ENCODE measurements around the gene PPP1R9B. TPM values are rescaled to one million over a fixed set of nuclear protein-coding genes. Genes with fewer than 3 reads are reported as not detected.
A peak's percentile ranks its signal among the peaks of the same experiment; 100 is the strongest.

PPP1R9B gene, protein sequence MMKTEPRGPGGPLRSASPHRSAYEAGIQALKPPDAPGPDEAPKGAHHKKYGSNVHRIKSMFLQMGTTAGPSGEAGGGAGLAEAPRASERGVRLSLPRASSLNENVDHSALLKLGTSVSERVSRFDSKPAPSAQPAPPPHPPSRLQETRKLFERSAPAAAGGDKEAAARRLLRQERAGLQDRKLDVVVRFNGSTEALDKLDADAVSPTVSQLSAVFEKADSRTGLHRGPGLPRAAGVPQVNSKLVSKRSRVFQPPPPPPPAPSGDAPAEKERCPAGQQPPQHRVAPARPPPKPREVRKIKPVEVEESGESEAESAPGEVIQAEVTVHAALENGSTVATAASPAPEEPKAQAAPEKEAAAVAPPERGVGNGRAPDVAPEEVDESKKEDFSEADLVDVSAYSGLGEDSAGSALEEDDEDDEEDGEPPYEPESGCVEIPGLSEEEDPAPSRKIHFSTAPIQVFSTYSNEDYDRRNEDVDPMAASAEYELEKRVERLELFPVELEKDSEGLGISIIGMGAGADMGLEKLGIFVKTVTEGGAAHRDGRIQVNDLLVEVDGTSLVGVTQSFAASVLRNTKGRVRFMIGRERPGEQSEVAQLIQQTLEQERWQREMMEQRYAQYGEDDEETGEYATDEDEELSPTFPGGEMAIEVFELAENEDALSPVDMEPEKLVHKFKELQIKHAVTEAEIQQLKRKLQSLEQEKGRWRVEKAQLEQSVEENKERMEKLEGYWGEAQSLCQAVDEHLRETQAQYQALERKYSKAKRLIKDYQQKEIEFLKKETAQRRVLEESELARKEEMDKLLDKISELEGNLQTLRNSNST
- 69.4 and 70.1 TPM in 2 replicates for total RNA-seq (2014; rRNA removed; shearing (Covaris generic))

DNA sequence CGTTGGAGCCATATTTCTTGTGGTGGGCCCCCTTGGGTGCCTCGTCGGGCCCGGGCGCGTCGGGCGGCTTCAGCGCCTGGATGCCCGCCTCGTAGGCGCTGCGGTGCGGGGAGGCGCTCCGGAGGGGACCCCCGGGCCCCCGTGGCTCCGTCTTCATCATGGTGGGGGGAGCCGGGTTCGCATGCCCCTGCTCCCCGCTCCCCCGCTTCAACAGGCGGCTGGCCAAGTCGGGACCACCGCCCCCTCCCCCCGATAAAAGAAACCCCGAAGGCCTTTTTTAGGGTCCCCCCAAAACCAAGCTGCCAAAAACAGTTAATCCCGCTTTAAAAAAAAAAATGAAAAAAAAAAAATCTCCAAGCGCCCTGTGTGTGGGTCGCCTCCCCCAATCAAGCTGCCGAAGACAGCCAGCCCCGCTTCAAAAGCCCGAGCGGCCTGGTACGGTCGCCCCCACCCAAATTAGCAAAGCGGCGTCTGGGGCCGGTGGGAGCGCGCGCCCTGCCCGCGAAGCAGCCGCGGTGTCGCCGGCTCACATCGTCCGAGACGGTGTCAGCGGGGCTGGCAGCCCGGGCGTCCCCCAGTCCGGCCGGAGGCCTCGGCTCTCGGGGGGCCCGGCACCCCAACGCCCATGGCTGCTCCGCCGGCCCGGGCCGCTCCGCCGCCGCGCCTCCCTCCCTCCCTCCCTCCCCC, at the start of gene PPP1R9B:
Gene PPP1R9B (minus strand): TSS at position 324 of the 687 bp plus-strand sequence. CDS start 164 bp downstream, at position 160.
- peaks cover 48% of the 10 kb centered on the region for H3K36me3 ChIP-seq
- H3K4me1 ChIP-seq (replicated peaks): peaks cover 54% of the 10 kb centered on the region
- DNase-seq (ENCODE audit: low read depth in 1 of 2, low spot score in 2 of 2): no peak
- H3K27ac ChIP-seq: peak within 1 kb of the TSS; percentile 39
- peak within 1 kb of the TSS; percentile 88 for H3K4me3 ChIP-seq
- no peaks in the 10 kb centered on the region for H3K9me3 ChIP-seq (replicated peaks)
- no peaks in the 10 kb centered on the region for H3K27me3 ChIP-seq (replicated peaks)

DNA sequence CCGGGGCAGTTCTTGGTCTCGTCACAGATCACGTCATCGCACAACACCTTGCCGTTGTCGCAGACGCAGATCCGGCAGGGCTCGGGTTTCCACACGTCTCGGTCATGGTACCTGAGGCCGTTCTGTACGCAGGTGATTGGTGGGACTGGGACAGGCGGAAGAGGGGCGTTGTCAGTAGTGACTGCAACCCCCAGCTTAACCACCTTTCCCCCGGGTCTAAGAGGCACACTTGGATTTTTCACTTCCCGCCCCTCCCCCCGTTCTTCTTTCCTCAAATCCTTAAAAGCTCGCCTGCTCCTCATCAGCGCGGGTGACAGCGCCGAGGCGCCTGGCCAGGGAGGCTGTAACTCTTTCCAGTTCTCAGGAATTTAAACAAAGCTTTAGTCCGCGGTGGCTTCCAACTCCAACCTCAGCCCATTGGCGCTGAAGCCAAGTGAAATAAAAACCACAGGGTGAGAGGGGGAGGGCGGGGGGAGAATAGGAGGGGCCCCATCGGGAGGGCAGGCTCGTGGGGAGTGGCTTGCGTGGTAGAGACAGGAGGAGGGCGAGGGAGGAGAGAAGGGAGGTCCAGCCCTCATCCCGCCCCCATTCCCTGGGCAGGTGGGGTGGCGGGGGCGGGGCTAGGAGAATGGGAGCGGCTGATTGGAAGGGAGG, 49.5 kb upstream of the PPP1R9B start:
- H3K9me3 ChIP-seq (replicated peaks): no peaks in the 10 kb centered on the region
- H3K27ac ChIP-seq: peak overlapping the region; percentile 87
- H3K4me3 ChIP-seq: peak overlapping the region; percentile 66
- no peaks in the 10 kb centered on the region for H3K27me3 ChIP-seq (replicated peaks)
- peaks cover 61% of the 10 kb centered on the region for H3K36me3 ChIP-seq
- DNase-seq (ENCODE audit: low read depth in 1 of 2, low spot score in 2 of 2): peak in 1 of 2 experiments; percentile 100
- peaks cover 69% of the 10 kb centered on the region for H3K4me1 ChIP-seq (replicated peaks)

DNA sequence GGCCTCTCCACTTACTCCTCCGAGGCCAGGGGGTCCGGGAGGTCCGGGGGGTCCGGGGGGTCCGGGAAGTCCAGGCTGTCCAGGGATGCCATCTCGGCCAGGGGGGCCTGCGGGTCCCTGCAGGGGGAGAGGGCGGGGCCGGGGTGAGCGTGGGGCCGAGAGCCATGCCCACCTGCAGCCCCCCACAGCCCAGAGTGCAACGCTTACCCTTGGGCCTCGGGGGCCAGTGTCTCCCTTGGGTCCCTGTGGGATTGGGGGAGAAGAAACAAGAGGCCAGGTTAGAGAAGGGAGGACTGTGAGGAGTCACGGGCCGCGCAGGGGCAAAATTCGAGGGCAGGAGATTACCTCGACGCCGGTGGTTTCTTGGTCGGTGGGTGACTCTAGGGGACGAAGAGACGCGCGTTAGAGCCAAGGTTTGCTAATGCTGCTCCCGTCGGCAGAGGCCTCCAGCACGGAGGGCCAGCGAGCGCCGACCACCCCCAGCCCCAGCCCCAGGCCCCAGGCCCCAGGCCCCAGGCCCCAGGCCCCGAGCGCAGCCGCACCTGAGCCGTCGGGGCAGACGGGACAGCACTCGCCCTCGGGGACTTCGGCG, 48.8 kb upstream of the PPP1R9B start:
- H3K9me3 ChIP-seq (replicated peaks): no peaks in the 10 kb centered on the region
- H3K27me3 ChIP-seq (replicated peaks): no peaks in the 10 kb centered on the region
- peaks cover 67% of the 10 kb centered on the region for H3K36me3 ChIP-seq
- H3K4me1 ChIP-seq (replicated peaks): peaks cover 69% of the 10 kb centered on the region
- H3K4me3 ChIP-seq: peak overlapping the region; percentile 66
- peak; percentile 66 to 69 for DNase-seq (ENCODE audit: low read depth in 1 of 2, low spot score in 2 of 2)
- peak overlapping the region; percentile 87 for H3K27ac ChIP-seq

DNA sequence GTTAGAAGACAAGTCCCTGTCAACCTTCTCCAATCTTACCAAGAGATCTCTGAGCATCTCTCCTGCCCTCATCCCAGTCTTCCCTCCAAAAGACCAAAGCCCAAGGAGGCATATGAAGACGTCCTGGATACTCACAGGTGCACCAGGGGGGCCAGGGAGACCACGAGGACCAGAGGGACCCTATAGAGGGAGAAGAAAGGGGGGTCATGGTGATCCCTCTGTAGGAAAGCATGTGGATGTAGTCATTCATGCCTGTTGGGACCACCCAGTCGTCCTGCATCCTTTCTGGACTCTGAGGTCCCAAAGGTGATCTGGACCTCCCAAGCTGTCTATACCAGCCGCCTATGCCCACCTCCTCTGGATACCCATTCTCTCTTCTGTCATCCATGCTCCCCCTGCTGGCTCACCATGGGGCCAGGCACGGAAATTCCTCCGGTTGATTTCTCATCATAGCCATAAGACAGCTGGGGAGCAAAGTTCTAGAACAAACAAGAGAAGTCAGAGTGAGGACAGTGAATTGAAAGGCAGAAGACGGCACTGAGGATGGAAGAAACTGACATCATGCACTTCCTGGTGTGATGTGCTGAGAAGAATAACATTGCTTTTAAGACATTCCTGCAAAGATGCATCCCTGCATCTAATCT, 47.7 kb upstream of the PPP1R9B start:
- Histone ChIP-seq H3K9me3 (replicated peaks) (no peaks in the 10 kb centered on the region), H3K36me3 (peaks cover 79% of the 10 kb centered on the region), H3K27ac (peak overlapping the region; percentile 87), H3K27me3 (replicated peaks) (no peaks in the 10 kb centered on the region), H3K4me3 (peak overlapping the region; percentile 66), H3K4me1 (replicated peaks) (peaks cover 69% of the 10 kb centered on the region)
- peak; percentile 96 to 97 for DNase-seq (ENCODE audit: low read depth in 1 of 2, low spot score in 2 of 2)

DNA sequence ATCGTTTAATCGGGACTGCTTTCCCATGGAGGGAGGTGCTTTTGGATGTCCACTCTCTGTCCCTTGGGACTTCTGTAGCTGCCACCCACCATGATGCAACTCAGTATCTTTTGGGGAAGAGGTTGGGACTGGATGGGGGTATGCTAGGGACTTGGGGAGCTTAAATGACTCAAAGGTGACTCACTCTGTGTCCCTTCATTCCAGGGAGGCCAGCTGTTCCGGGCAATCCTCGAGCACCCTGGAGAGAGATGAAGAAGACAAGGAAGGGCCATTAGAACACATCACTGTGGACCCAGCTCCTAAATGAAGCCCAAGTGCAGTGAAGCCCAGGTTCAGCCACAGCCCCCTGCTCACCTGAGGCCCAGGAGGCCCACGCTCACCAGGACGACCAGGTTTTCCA, 46.3 kb upstream of the PPP1R9B start:
- peak overlapping the region; percentile 87 for H3K27ac ChIP-seq
- H3K9me3 ChIP-seq (replicated peaks): no peaks in the 10 kb centered on the region
- no peaks in the 10 kb centered on the region for H3K27me3 ChIP-seq (replicated peaks)
- H3K36me3 ChIP-seq: peaks cover 92% of the 10 kb centered on the region
- peaks cover 79% of the 10 kb centered on the region for H3K4me1 ChIP-seq (replicated peaks)
- DNase-seq (ENCODE audit: low read depth in 1 of 2, low spot score in 2 of 2): peak; percentile 97 to 98
- H3K4me3 ChIP-seq: peak overlapping the region; percentile 66

DNA sequence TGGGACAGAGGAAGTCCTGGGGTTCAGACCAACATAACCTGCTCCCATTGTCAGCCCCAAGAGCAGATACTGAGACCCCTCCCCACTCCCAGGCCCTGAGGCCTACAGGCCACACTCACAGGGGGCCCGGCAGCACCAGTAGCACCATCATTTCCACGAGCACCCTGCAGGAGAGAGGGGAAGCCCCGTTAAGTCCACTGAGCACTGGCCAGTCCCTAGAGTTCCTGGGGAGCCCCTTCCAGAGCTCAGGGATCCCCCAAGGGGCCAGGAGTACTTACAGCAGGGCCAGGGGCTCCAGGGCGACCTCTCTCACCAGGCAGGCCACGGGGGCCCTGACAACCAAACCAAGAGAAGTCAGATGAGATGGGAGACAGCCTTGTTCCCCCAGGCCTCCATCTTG, 45.6 kb upstream of the PPP1R9B start:
- Histone ChIP-seq H3K9me3 (replicated peaks) (no peaks in the 10 kb centered on the region), H3K36me3 (peaks cover 96% of the 10 kb centered on the region), H3K4me1 (replicated peaks) (peaks cover 79% of the 10 kb centered on the region), H3K4me3 (peak overlapping the region; percentile 66), H3K27me3 (replicated peaks) (no peaks in the 10 kb centered on the region), H3K27ac (peak overlapping the region; percentile 87)
- no peak for DNase-seq (ENCODE audit: low read depth in 1 of 2, low spot score in 2 of 2)

DNA sequence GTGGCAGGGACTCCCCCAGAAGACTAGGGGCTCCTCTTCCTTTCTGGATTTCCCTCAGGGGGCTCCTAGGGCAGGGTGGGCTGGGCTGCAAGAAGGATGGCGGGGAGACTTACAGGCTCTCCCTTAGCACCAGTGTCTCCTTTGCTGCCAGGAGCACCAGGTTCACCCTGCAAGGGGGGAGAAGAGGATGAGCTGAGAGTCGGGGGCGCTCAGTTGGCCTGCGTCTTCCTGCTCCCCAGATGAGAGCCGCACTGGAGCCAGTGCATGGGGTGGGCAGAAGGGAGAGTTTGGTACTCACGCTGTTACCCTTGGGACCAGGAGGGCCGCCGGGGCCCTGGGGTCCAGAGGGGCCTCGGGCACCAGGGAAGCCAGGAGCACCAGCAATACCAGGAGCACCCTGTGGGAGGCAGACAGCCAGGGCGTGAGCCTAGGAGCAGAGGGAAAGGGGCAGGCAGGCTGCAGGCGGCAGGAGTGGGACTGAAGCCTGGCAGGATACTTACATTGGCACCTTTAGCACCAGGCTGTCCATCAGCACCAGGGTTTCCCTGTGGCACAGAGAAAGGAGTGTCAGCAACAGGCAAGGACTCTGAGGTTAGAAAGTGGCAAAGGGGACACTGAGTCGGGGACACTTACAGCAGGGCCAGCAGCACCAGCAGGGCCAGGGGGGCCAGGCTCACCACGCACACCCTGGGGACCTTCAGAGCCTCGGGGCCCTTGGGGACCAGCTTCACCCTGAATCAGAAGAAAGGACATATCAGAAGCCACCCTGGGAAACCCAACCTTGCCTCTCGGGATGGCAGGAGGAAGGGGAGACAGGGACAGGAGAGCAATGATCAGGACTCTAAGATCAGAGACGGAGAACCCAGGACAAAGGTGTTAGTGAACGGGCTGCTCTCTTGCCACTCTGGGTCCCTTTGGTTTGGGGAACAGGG, 44.7 kb upstream of the PPP1R9B start:
- peak overlapping the region; percentile 66 for H3K4me3 ChIP-seq
- peak overlapping the region; percentile 87 for H3K27ac ChIP-seq
- peaks cover 87% of the 10 kb centered on the region for H3K4me1 ChIP-seq (replicated peaks)
- H3K27me3 ChIP-seq (replicated peaks): no peaks in the 10 kb centered on the region
- H3K36me3 ChIP-seq: peaks cover 98% of the 10 kb centered on the region
- DNase-seq (ENCODE audit: low read depth in 1 of 2, low spot score in 2 of 2): peak; percentile 87 to 89
- no peaks in the 10 kb centered on the region for H3K9me3 ChIP-seq (replicated peaks)

DNA sequence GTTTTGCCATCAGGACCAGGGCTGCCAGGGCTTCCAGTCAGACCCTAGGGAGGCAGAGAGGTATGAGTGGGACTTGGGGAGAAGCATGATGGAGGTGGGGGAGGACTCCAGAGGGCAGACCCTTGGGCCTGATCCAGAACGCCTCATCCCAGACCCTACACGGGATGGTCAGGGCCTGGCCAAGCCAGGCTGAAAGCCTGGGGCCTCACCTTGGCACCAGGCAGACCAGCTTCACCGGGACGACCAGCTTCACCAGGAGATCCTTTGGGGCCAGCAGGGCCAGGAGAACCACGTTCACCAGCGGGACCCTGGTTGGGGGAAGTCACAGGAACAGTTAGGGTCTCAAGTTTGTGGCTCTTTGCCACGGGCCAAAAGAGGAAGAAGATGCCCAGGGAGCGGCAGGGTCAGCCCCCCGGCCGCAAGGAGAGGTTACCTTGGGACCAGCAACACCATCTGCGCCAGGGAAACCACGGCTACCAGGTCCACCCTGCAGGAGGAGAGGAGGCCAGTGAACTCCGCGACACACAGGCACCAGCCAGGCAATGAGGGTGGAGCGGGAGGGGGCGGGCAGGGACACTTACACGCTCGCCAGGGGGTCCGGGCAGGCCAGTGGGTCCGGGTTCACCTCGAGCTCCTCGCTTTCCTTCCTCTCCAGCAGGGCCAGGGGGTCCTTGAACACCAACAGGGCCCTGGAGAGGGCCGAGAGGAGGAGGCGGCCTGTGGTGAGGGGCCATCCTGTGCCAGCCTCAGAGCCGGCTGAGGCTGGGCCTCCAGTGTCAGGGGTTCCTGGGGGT, 43.9 kb upstream of the PPP1R9B start:
- Histone ChIP-seq H3K9me3 (replicated peaks) (no peaks in the 10 kb centered on the region), H3K36me3 (peaks cover 100% of the 10 kb centered on the region), H3K27me3 (replicated peaks) (no peaks in the 10 kb centered on the region), H3K27ac (peak overlapping the region; percentile 87), H3K4me3 (peak overlapping the region; percentile 66), H3K4me1 (replicated peaks) (peaks cover 95% of the 10 kb centered on the region)
- DNase-seq (ENCODE audit: low read depth in 1 of 2, low spot score in 2 of 2): peak in 1 of 2 experiments; percentile 72

DNA sequence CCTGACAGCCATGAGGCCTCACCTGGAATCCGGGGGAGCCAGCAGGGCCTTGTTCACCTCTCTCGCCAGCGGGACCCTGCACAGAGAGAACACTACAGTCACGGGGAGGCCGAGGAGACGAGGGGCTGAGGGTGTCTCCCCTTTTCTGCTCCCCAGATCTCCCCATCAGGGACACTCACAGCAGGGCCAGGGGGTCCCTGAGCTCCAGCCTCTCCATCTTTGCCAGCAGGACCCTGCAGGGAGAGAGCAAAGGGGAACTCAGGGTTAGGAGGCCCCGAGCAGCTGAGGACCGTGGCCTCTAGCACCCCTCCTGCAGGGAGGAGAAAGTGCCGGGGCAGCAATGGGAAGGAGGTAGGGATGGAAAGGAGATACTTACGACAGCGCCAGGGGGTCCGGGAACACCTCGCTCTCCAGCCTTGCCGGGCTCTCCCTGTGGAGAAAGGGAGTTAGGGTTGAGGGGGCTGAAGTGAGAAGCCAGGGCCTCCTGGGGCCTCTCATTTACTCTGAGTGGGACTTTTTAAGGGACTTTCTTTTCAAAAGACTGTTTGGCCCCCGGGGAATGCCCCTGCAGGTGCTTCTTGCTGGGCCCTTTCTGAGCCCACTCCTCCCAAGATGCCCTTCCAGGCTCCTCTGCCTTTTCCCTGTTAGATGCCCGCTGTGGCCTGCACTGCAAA, 42.3 kb upstream of the PPP1R9B start:
- Histone ChIP-seq H3K36me3 (peaks cover 100% of the 10 kb centered on the region), H3K9me3 (replicated peaks) (no peaks in the 10 kb centered on the region), H3K4me3 (peak overlapping the region; percentile 66), H3K27me3 (replicated peaks) (no peaks in the 10 kb centered on the region), H3K27ac (peak overlapping the region; percentile 87), H3K4me1 (replicated peaks) (peaks cover 100% of the 10 kb centered on the region)
- peak in 1 of 2 experiments; percentile 67 for DNase-seq (ENCODE audit: low read depth in 1 of 2, low spot score in 2 of 2)

DNA sequence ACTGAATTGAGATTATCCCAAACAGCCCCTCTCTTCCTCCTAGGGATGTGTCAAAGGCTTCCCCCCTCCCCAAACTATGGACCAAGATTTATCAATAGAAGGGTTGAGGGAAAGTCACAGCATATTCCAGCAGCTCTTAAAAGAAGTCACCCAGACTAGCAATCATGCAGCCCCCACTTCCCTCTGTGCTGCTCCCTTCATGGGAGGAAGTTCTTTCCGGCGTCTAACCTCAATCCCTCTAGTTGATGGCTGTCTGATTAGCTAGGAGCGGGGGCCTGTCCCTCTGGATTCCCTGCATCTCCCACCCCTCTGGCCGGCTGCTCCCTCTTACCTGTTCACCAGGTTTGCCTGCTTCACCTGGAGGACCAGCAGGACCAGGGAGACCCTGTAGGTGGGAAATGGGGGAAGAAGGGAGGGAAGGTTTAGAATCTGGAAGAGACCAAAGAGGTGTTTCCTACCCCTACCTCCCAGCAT, 41.7 kb upstream of the PPP1R9B start:
- peaks cover 100% of the 10 kb centered on the region for H3K4me1 ChIP-seq (replicated peaks)
- no peaks in the 10 kb centered on the region for H3K9me3 ChIP-seq (replicated peaks)
- peak overlapping the region; percentile 66 for H3K4me3 ChIP-seq
- DNase-seq (ENCODE audit: low read depth in 1 of 2, low spot score in 2 of 2): peak in 1 of 2 experiments; percentile 68
- H3K27me3 ChIP-seq (replicated peaks): no peaks in the 10 kb centered on the region
- H3K36me3 ChIP-seq: peaks cover 100% of the 10 kb centered on the region
- peak overlapping the region; percentile 87 for H3K27ac ChIP-seq
